Measurements from ENCODE around the gene IER5.

The IER5 gene

GRCh38 chr1:181086926-181087325 is 1.6 kb upstream of the IER5 start:
- H3K27me3 ChIP-seq (ENCODE audit: control insufficient read depth in 1 of 2, insufficient read depth in 2 of 2, low read length in 2 of 2): no peaks in the 10 kb centered on the region
- H3K9ac ChIP-seq (ENCODE audit: low read depth in 1 of 2, low read length in 2 of 2): no peak overlapping the region
- no peaks in the 10 kb centered on the region for H3K9me3 ChIP-seq (ENCODE audit: control insufficient read depth in 1 of 2, low read length in 2 of 2)
- peaks cover 18 to 24% of the 10 kb centered on the region in 2 donors for H3K4me1 ChIP-seq (ENCODE audit: control insufficient read depth in 1 of 2, insufficient read depth in 2 of 2, low read length in 2 of 2)
- no peak overlapping the region for H3K27ac ChIP-seq (ENCODE audit: low read depth, low read length)
- H3K4me3 ChIP-seq (ENCODE audit: low read depth in 1 of 2, low read length in 2 of 2): no peak overlapping the region
- no peaks in the 10 kb centered on the region for H3K36me3 ChIP-seq (ENCODE audit: control insufficient read depth in 1 of 2, insufficient read depth in 2 of 2, low read length in 2 of 2)

DNA sequence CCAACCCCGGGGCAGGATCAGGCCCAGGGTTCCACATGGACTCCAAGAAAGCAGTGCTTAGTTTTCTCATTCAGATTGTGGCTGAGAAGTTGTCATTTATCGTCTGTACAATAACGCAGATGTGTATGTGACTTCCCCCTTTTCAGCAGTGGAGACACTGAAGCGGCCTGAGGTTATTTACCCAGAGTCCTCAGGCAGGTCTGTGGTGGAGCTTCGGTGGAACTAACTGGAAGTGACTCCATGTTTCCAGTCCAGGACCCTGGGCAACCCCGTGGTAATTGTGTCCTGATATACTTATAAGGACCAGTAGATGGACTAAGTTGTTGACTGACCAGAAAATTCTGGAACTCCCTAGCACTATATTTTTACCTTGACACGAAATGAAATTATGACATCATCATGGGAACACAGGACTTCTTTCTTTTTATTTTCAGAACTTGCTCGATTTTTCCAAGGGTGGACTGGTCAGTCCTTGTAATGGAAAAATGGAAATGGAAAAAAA is 1.0 kb upstream of the IER5 start:
- peak overlapping the region in 1 of 2 donors; percentile 70 for H3K9ac ChIP-seq (ENCODE audit: low read depth in 1 of 2, low read length in 2 of 2)

GRCh38 chr1:181089017-181089675 is 646 bp downstream of the IER5 start:
- Histone ChIP-seq H3K27ac (ENCODE audit: low read depth, low read length) (peak overlapping the region; percentile 92), H3K36me3 (ENCODE audit: control insufficient read depth in 1 of 2, insufficient read depth in 2 of 2, low read length in 2 of 2) (peaks cover 0 to 5% of the 10 kb centered on the region in 2 donors), H3K27me3 (ENCODE audit: control insufficient read depth in 1 of 2, insufficient read depth in 2 of 2, low read length in 2 of 2) (no peaks in the 10 kb centered on the region), H3K9ac (ENCODE audit: low read depth in 1 of 2, low read length in 2 of 2) (peak overlapping the region; percentile 90), H3K4me3 (ENCODE audit: low read depth in 1 of 2, low read length in 2 of 2) (peak overlapping the region; percentile 93 to 98), H3K9me3 (ENCODE audit: control insufficient read depth in 1 of 2, low read length in 2 of 2) (no peaks in the 10 kb centered on the region), H3K4me1 (ENCODE audit: control insufficient read depth in 1 of 2, insufficient read depth in 2 of 2, low read length in 2 of 2) (peaks cover 30 to 40% of the 10 kb centered on the region in 2 donors)

More for the DNA sequence above, 1.0 kb upstream of the IER5 start:
- H3K4me3 ChIP-seq (ENCODE audit: low read depth in 1 of 2, low read length in 2 of 2): peak overlapping the region in 1 of 2 donors; percentile 81
- no peak overlapping the region for H3K27ac ChIP-seq (ENCODE audit: low read depth, low read length)
- no peaks in the 10 kb centered on the region for H3K36me3 ChIP-seq (ENCODE audit: control insufficient read depth in 1 of 2, insufficient read depth in 2 of 2, low read length in 2 of 2)
- H3K27me3 ChIP-seq (ENCODE audit: control insufficient read depth in 1 of 2, insufficient read depth in 2 of 2, low read length in 2 of 2): no peaks in the 10 kb centered on the region
- peaks cover 24 to 28% of the 10 kb centered on the region in 2 donors for H3K4me1 ChIP-seq (ENCODE audit: control insufficient read depth in 1 of 2, insufficient read depth in 2 of 2, low read length in 2 of 2)
- H3K9me3 ChIP-seq (ENCODE audit: control insufficient read depth in 1 of 2, low read length in 2 of 2): no peaks in the 10 kb centered on the region

GRCh38 chr1:181089676-181090544 is 1.4 kb downstream of the IER5 start:
- H3K4me3 ChIP-seq (ENCODE audit: low read depth in 1 of 2, low read length in 2 of 2): peak overlapping the region; percentile 93 to 98
- H3K4me1 ChIP-seq (ENCODE audit: control insufficient read depth in 1 of 2, insufficient read depth in 2 of 2, low read length in 2 of 2): peaks cover 30 to 40% of the 10 kb centered on the region in 2 donors
- no peaks in the 10 kb centered on the region for H3K27me3 ChIP-seq (ENCODE audit: control insufficient read depth in 1 of 2, insufficient read depth in 2 of 2, low read length in 2 of 2)
- peak overlapping the region; percentile 90 for H3K9ac ChIP-seq (ENCODE audit: low read depth in 1 of 2, low read length in 2 of 2)
- H3K36me3 ChIP-seq (ENCODE audit: control insufficient read depth in 1 of 2, insufficient read depth in 2 of 2, low read length in 2 of 2): peaks cover 0 to 5% of the 10 kb centered on the region in 2 donors
- no peaks in the 10 kb centered on the region for H3K9me3 ChIP-seq (ENCODE audit: control insufficient read depth in 1 of 2, low read length in 2 of 2)
- H3K27ac ChIP-seq (ENCODE audit: low read depth, low read length): peak overlapping the region; percentile 92

DNA sequence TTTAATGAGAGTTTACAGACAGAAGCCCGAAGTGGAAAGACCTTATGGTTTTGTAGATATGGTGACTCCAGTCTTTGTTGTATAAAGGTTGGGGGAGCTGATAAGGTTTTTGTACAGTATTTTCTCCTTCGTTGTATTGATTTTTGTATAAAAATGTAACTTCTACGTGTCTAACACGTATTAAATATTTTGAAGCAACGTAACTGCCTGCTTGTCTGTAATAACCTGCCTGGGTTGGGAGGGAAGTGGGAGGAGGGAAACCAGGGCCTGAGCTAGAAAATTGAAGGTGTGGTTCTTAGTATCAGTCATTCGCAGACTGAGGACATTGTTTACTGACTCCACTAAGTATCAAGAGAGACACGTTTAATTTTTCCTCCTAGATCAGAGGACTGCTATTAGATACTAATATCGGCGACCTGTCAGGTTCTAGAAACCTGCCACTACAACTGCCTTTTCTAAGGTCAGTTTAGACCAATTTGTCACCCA is 2.2 kb downstream of the IER5 start:
- H3K4me1 ChIP-seq (ENCODE audit: control insufficient read depth in 1 of 2, insufficient read depth in 2 of 2, low read length in 2 of 2): peaks cover 30 to 40% of the 10 kb centered on the region in 2 donors
- peak overlapping the region; percentile 93 to 98 for H3K4me3 ChIP-seq (ENCODE audit: low read depth in 1 of 2, low read length in 2 of 2)
- no peaks in the 10 kb centered on the region for H3K27me3 ChIP-seq (ENCODE audit: control insufficient read depth in 1 of 2, insufficient read depth in 2 of 2, low read length in 2 of 2)
- H3K27ac ChIP-seq (ENCODE audit: low read depth, low read length): peak overlapping the region; percentile 92
- H3K9ac ChIP-seq (ENCODE audit: low read depth in 1 of 2, low read length in 2 of 2): peak overlapping the region; percentile 90
- no peaks in the 10 kb centered on the region for H3K9me3 ChIP-seq (ENCODE audit: control insufficient read depth in 1 of 2, low read length in 2 of 2)
- H3K36me3 ChIP-seq (ENCODE audit: control insufficient read depth in 1 of 2, insufficient read depth in 2 of 2, low read length in 2 of 2): peaks cover 0 to 5% of the 10 kb centered on the region in 2 donors

- peak overlapping the region; percentile 90 for H3K9ac ChIP-seq (ENCODE audit: low read depth in 1 of 2, low read length in 2 of 2)
- peaks cover 30 to 40% of the 10 kb centered on the region in 2 donors for H3K4me1 ChIP-seq (ENCODE audit: control insufficient read depth in 1 of 2, insufficient read depth in 2 of 2, low read length in 2 of 2)
- peak overlapping the region; percentile 93 to 98 for H3K4me3 ChIP-seq (ENCODE audit: low read depth in 1 of 2, low read length in 2 of 2)
- no peaks in the 10 kb centered on the region for H3K27me3 ChIP-seq (ENCODE audit: control insufficient read depth in 1 of 2, insufficient read depth in 2 of 2, low read length in 2 of 2)
- peak overlapping the region; percentile 28 for H3K27ac ChIP-seq (ENCODE audit: low read depth, low read length)
- peaks cover 0 to 5% of the 10 kb centered on the region in 2 donors for H3K36me3 ChIP-seq (ENCODE audit: control insufficient read depth in 1 of 2, insufficient read depth in 2 of 2, low read length in 2 of 2)
- H3K9me3 ChIP-seq (ENCODE audit: control insufficient read depth in 1 of 2, low read length in 2 of 2): no peaks in the 10 kb centered on the region
Measured at GRCh38 chr1:181091309-181092040, 3.0 kb downstream of the IER5 start.

GRCh38 chr1:181092056-181092455 is 3.6 kb downstream of the IER5 start:
- Histone ChIP-seq H3K4me3 (ENCODE audit: low read depth in 1 of 2, low read length in 2 of 2) (peak overlapping the region; percentile 20 to 93), H3K27ac (ENCODE audit: low read depth, low read length) (no peak overlapping the region), H3K9ac (ENCODE audit: low read depth in 1 of 2, low read length in 2 of 2) (no peak overlapping the region), H3K9me3 (ENCODE audit: control insufficient read depth in 1 of 2, low read length in 2 of 2) (no peaks in the 10 kb centered on the region), H3K4me1 (ENCODE audit: control insufficient read depth in 1 of 2, insufficient read depth in 2 of 2, low read length in 2 of 2) (peaks cover 30 to 42% of the 10 kb centered on the region in 2 donors), H3K36me3 (ENCODE audit: control insufficient read depth in 1 of 2, insufficient read depth in 2 of 2, low read length in 2 of 2) (peaks cover 0 to 5% of the 10 kb centered on the region in 2 donors), H3K27me3 (ENCODE audit: control insufficient read depth in 1 of 2, insufficient read depth in 2 of 2, low read length in 2 of 2) (no peaks in the 10 kb centered on the region)

GRCh38 chr1:181092883-181093458 is 4.5 kb downstream of the IER5 start:
- Histone ChIP-seq H3K9ac (ENCODE audit: low read depth in 1 of 2, low read length in 2 of 2) (no peak overlapping the region), H3K4me3 (ENCODE audit: low read depth in 1 of 2, low read length in 2 of 2) (peak overlapping the region in 1 of 2 donors; percentile 21), H3K36me3 (ENCODE audit: control insufficient read depth in 1 of 2, insufficient read depth in 2 of 2, low read length in 2 of 2) (peaks cover 0 to 5% of the 10 kb centered on the region in 2 donors), H3K9me3 (ENCODE audit: control insufficient read depth in 1 of 2, low read length in 2 of 2) (no peaks in the 10 kb centered on the region), H3K27ac (ENCODE audit: low read depth, low read length) (no peak overlapping the region), H3K4me1 (ENCODE audit: control insufficient read depth in 1 of 2, insufficient read depth in 2 of 2, low read length in 2 of 2) (peaks cover 29 to 40% of the 10 kb centered on the region in 2 donors), H3K27me3 (ENCODE audit: control insufficient read depth in 1 of 2, insufficient read depth in 2 of 2, low read length in 2 of 2) (no peaks in the 10 kb centered on the region)

GRCh38 chr1:181094416-181095212 is 6.1 kb downstream of the IER5 start:
- Histone ChIP-seq H3K36me3 (ENCODE audit: control insufficient read depth in 1 of 2, insufficient read depth in 2 of 2, low read length in 2 of 2) (peaks cover 0 to 5% of the 10 kb centered on the region in 2 donors), H3K4me1 (ENCODE audit: control insufficient read depth in 1 of 2, insufficient read depth in 2 of 2, low read length in 2 of 2) (peaks cover 26 to 45% of the 10 kb centered on the region in 2 donors), H3K27ac (ENCODE audit: low read depth, low read length) (no peak overlapping the region), H3K4me3 (ENCODE audit: low read depth in 1 of 2, low read length in 2 of 2) (no peak overlapping the region), H3K27me3 (ENCODE audit: control insufficient read depth in 1 of 2, insufficient read depth in 2 of 2, low read length in 2 of 2) (peaks cover 0 to under 1% of the 10 kb centered on the region in 2 donors), H3K9me3 (ENCODE audit: control insufficient read depth in 1 of 2, low read length in 2 of 2) (no peaks in the 10 kb centered on the region), H3K9ac (ENCODE audit: low read depth in 1 of 2, low read length in 2 of 2) (no peak overlapping the region)

All from duodenal mucosa (tissue), 2 donors.